Esophagus muscularis mucosa (tissue), 4 donors: ENCODE measurements around the gene BLM. TPM values are rescaled to one million over a fixed set of nuclear protein-coding genes. Genes with fewer than 3 reads are reported as not detected.

ENCODE experiments used
- DNase-seq: peaks from one replicate; pipeline ENCODE4 v3.0.0-alpha.2; 2017; ENCODE audit errors: extremely low spot score
- H3K27ac ChIP-seq, 4 donors: fragments of 200-600 bp; sonication (generic); replicated peaks in 1 of 4; 1 replicate in 3 of 4; 2 replicates in 1 of 4; pipeline ENCODE4 v1.5.1; 2016 to 2019; ENCODE audit warnings: mild to moderate bottlenecking in 1 of 4
- H3K27me3 ChIP-seq, 4 donors: fragments of 200-600 bp; sonication (generic); one replicate each; pipeline versions ENCODE4 v1.5.1 to v1.6.0; 2016 to 2019
- H3K36me3 ChIP-seq, 4 donors: fragments of 200-600 bp; sonication (generic); one replicate each; pipeline ENCODE4 v1.5.1; 2016 to 2019
- H3K4me1 ChIP-seq, 4 donors: fragments of 200-600 bp; sonication (generic); one replicate each; pipeline ENCODE4 v1.5.1; 2016 to 2019
- H3K4me3 ChIP-seq, 4 donors: fragments of 200-600 bp; sonication (generic); 1 replicate in 2 of 4; 2 replicates in 2 of 4; pipeline ENCODE4 v1.5.1; 2016 to 2019; ENCODE audit warnings: mild to moderate bottlenecking in 4 of 4, moderate library complexity in 1 of 4
- H3K9me3 ChIP-seq, 4 donors: fragments of 200-600 bp; sonication (generic); 1 replicate in 3 of 4; 2 replicates in 1 of 4; pipeline ENCODE4 v1.5.1; 2016 to 2019
- EP300 ChIP-seq: sonication (generic); formaldehyde crosslinking; IDR thresholded peaks from one replicate; pipeline ENCODE4 v1.6.1; 2017; ENCODE audit warnings: antibody characterized with exemption
- POLR2A ChIP-seq: fragments of 450-650 bp; IDR thresholded peaks from one replicate; pipeline ENCODE4 v1.6.1; 2017; ENCODE audit warnings: antibody characterized with exemption, moderate library complexity, mild to moderate bottlenecking, low read depth
- POLR2AphosphoS5 ChIP-seq, 2 donors: sonication (generic); formaldehyde crosslinking; IDR thresholded peaks; one replicate each; pipeline ENCODE4 v1.6.1; 2017; ENCODE audit warnings: antibody characterized with exemption in 2 of 2
- WGBS: methylation state at CpG from one replicate; pipeline ENCODE4 v1.1.5; 2018; 5-methylcytosine and 5-hydroxymethylcytosine counted together
- intact Hi-C: fragments of 100-400 bp; cut with DNase I; formaldehyde crosslinking; loops from one replicate; pipeline ENCODE4 v1.15.1; 2023
- total RNA-seq, 4 donors: library from RNA; depleted of rRNA; stranded (reverse); fragments of >200 nt; gene quantifications; one replicate each; pipeline versions ENCODE4 v1.1.0 to v1.2.1, GENCODE V29; 2016
- TF ChIP-seq, protein P1 (sequence below), 3 experiments: fragments of 200-600 bp in 2 of 3; fragments of 450-650 bp in 1 of 3; sonication (generic) in 2 of 3; IDR thresholded peaks; one replicate each; pipeline ENCODE4 v1.5.1; 2017 to 2019; ENCODE audit warnings: antibody characterized with exemption in 3 of 3, mild to moderate bottlenecking in 2 of 3, moderate library complexity in 1 of 3

BLM gene
- total RNA-seq, 4 donors from 2014 or later = under 0.01 to 1.5 (median 0.73) TPM

- Histone ChIP-seq H3K27ac (no peak overlapping the region), H3K9me3 (no peaks in the 10 kb centered on the region), H3K4me3 (no peak overlapping the region), H3K27me3 (no peaks in the 10 kb centered on the region), H3K4me1 (peaks cover 0 to 4% (median under 1%) of the 10 kb centered on the region in 4 donors), H3K36me3 (no peaks in the 10 kb centered on the region)
- 69% methylated on average over 5 of the region's 5 CpGs for WGBS
- TF ChIP-seq POLR2A (no peak), EP300 (no peak)
- DNase-seq = no peak
- intact Hi-C loops = no loop called here
These were observed 117.5 kb downstream of the BLM start for GRCh38 chr15:90834626-90835025.

DNA sequence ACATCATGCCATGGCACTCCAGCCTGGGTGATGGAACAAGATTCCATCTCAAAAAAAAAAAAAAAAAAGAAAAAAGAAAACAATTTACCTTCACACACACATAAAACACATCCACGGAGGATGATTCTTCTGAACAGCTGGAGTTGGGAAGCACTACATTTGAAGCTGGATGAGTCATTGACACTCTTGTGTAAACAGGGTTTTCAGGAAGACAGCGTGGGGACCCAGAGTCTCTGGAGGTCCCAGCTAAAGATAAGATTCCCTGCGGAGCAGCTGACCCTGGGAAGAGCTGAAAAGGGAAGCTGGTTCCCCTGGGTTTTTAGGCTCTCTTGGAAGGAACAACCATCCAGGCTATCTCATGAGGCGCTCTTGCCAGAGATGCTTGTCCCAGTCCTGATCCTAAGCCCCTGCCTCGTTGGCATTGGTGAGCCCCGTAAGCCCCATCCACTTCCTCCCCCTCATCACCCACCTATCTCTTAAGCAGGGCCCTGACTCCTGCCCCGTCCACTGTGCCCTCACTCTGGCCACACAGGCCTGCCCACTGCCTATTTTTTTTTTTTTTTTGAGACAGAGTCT is 119.2 kb downstream of the BLM start:
- WGBS = 77% methylated on average over 7 of the region's 7 CpGs
- TF ChIP-seq, protein P1, sequence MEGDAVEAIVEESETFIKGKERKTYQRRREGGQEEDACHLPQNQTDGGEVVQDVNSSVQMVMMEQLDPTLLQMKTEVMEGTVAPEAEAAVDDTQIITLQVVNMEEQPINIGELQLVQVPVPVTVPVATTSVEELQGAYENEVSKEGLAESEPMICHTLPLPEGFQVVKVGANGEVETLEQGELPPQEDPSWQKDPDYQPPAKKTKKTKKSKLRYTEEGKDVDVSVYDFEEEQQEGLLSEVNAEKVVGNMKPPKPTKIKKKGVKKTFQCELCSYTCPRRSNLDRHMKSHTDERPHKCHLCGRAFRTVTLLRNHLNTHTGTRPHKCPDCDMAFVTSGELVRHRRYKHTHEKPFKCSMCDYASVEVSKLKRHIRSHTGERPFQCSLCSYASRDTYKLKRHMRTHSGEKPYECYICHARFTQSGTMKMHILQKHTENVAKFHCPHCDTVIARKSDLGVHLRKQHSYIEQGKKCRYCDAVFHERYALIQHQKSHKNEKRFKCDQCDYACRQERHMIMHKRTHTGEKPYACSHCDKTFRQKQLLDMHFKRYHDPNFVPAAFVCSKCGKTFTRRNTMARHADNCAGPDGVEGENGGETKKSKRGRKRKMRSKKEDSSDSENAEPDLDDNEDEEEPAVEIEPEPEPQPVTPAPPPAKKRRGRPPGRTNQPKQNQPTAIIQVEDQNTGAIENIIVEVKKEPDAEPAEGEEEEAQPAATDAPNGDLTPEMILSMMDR (IDR thresholded peaks at IDR 0.05) = no peak
- TF ChIP-seq EP300 = no peak

GRCh38 chr15:90837094-90837493 is 119.9 kb downstream of the BLM start:
- Histone ChIP-seq H3K36me3 (no peaks in the 10 kb centered on the region), H3K27me3 (no peaks in the 10 kb centered on the region), H3K4me1 (peaks cover 0 to 4% (median 0%) of the 10 kb centered on the region in 4 donors), H3K9me3 (no peaks in the 10 kb centered on the region), H3K27ac (no peak overlapping the region), H3K4me3 (no peak overlapping the region)
- WGBS = 84% methylated on average over 11 of the region's 11 CpGs
- TF ChIP-seq EP300 (no peak), POLR2A (no peak), POLR2AphosphoS5 (IDR thresholded peaks at IDR 0.05) (no peak)
- TF ChIP-seq, protein P1 (IDR thresholded peaks at IDR 0.05) = no peak
- intact Hi-C loops = no loop called here
- DNase-seq = no peak

More for the DNA sequence above, 119.2 kb downstream of the BLM start:
- peaks cover 0 to 4% (median 0%) of the 10 kb centered on the region in 4 donors for H3K4me1 ChIP-seq
- no peak for DNase-seq
- H3K9me3 ChIP-seq = no peaks in the 10 kb centered on the region
- no peaks in the 10 kb centered on the region for H3K27me3 ChIP-seq
- no peak overlapping the region for H3K4me3 ChIP-seq
- H3K36me3 ChIP-seq = no peaks in the 10 kb centered on the region
- intact Hi-C loops = no loop called here
- no peak overlapping the region for H3K27ac ChIP-seq

DNA sequence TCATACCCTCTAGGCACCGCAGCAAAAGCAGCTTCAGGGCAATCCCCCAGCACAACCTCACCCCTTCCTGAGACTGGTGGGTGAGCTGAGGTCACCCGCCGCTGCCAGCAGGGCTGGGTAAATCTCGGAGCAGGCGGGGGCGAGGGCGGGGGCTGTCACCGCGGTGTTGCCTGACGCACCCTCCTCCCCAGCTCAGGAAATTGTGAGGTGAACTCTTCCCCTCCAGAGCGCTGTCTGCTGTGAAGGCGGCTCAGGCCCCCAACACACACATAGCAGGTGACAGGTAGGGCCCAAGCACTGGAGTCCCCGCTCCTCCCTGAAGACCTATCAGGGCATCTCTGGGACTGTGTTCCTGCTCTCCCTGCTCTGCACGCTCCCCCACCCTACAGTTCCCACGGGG is 121.0 kb downstream of the BLM start:
- TF ChIP-seq, protein P1 (IDR thresholded peaks at IDR 0.05) = no peak
- TF ChIP-seq POLR2AphosphoS5 (IDR thresholded peaks at IDR 0.05) (no peak), POLR2A (no peak), EP300 (no peak)
- intact Hi-C loops = no loop called here

GRCh38 chr15:90838544-90838943 is 121.4 kb downstream of the BLM start:
- DNase-seq = no peak
- Histone ChIP-seq H3K9me3 (no peaks in the 10 kb centered on the region), H3K27ac (no peak overlapping the region), H3K36me3 (no peaks in the 10 kb centered on the region), H3K4me3 (no peak overlapping the region), H3K4me1 (peaks cover 0 to 4% (median 0%) of the 10 kb centered on the region in 4 donors), H3K27me3 (no peaks in the 10 kb centered on the region)
- WGBS = 89% methylated on average over 14 of the region's 15 CpGs
- TF ChIP-seq POLR2AphosphoS5 (IDR thresholded peaks at IDR 0.05) (no peak), POLR2A (no peak), EP300 (no peak)
- intact Hi-C loops = no loop called here

More for the DNA sequence above, 121.0 kb downstream of the BLM start:
- no peak overlapping the region for H3K27ac ChIP-seq
- WGBS = 80% methylated on average over 1 of the region's 15 CpGs
- peaks cover 0 to 4% (median 0%) of the 10 kb centered on the region in 4 donors for H3K4me1 ChIP-seq
- H3K9me3 ChIP-seq = no peaks in the 10 kb centered on the region
- no peak overlapping the region for H3K4me3 ChIP-seq
- DNase-seq = no peak
- no peaks in the 10 kb centered on the region for H3K27me3 ChIP-seq
- no peaks in the 10 kb centered on the region for H3K36me3 ChIP-seq
